Ishikawa (cell line): Measurements from ENCODE around the gene HMGCS2.
A peak's percentile ranks its signal among the peaks of the same experiment; 100 is the strongest.

Experiments used
- CEBPB ChIP-seq: IDR thresholded peaks from 2 replicates; pipeline ENCODE4 v1.6.1; 2012
- CREB1 ChIP-seq: IDR thresholded peaks from 2 replicates; pipeline ENCODE4 v1.6.1; 2012; ENCODE audit warnings: low read depth
- EGR1 ChIP-seq: IDR thresholded peaks from 2 replicates; pipeline ENCODE4 v1.6.1; 2012
- EP300 ChIP-seq: IDR thresholded peaks from 2 replicates; pipeline ENCODE4 v1.6.1; 2012; ENCODE audit warnings: borderline replicate concordance
- FOXM1 ChIP-seq: IDR thresholded peaks from 2 replicates; pipeline ENCODE4 v1.6.1; 2012; ENCODE audit warnings: low read depth, borderline replicate concordance
- NFIC ChIP-seq: IDR thresholded peaks from 2 replicates; pipeline ENCODE4 v1.6.1; 2012
- RAD21 ChIP-seq: IDR thresholded peaks from 2 replicates; pipeline ENCODE4 v1.6.1; 2012; ENCODE audit warnings: low read depth
- TAF1 ChIP-seq: IDR thresholded peaks from 2 replicates; pipeline ENCODE4 v1.6.1; 2012; ENCODE audit warnings: low read depth, mild to moderate bottlenecking
- TCF12 ChIP-seq: IDR thresholded peaks from 2 replicates; pipeline ENCODE4 v1.6.1; 2012; ENCODE audit warnings: low read depth
- TEAD4 ChIP-seq: IDR thresholded peaks from 2 replicates; pipeline ENCODE4 v1.6.1; 2012
- YY1 ChIP-seq: IDR thresholded peaks from 2 replicates; pipeline ENCODE4 v1.6.1; 2012; ENCODE audit warnings: low read depth
- ZBTB7A ChIP-seq: IDR thresholded peaks from 2 replicates; pipeline ENCODE4 v1.6.1; 2012; ENCODE audit warnings: low read depth
- TF ChIP-seq, protein P1 (sequence below): IDR thresholded peaks from 2 replicates; pipeline ENCODE4 v1.6.1; 2012
- TF ChIP-seq, protein P2 (sequence below): IDR thresholded peaks from 2 replicates; pipeline ENCODE4 v1.6.1; 2012; ENCODE audit warnings: low read depth, mild to moderate bottlenecking
- TF ChIP-seq, protein P3 (sequence below): IDR thresholded peaks from 2 replicates; pipeline ENCODE4 v1.6.1; 2012

HMGCS2 gene

DNA sequence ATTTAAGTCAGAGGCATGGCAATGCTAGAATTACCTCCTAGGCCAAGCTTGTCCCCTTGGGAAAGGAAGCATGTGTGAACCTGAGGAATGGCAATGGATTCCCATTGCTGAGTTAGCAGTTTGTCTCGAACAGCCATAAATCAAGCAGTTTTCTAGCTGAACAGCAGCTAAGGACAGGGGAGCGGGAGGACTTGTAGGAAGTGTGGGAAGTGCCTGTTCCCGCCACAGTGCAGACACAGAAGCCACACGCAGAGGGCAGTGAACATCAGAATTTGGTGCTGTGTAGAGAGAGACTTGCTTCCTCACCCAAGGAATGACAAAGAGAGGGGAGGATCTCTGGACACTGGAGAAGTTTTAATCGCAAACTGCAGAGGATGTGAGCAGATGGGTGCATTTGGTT lies 53.2 kb downstream of the HMGCS2 start:
- TF ChIP-seq EGR1 (no peak), CEBPB (no peak), TCF12 (no peak), RAD21 (no peak), YY1 (no peak), FOXM1 (no peak), NFIC (no peak), TAF1 (no peak), CREB1 (no peak), ZBTB7A (no peak), TEAD4 (no peak), EP300 (no peak)
- TF ChIP-seq, protein P1, sequence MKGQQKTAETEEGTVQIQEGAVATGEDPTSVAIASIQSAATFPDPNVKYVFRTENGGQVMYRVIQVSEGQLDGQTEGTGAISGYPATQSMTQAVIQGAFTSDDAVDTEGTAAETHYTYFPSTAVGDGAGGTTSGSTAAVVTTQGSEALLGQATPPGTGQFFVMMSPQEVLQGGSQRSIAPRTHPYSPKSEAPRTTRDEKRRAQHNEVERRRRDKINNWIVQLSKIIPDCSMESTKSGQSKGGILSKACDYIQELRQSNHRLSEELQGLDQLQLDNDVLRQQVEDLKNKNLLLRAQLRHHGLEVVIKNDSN = no peak
- TF ChIP-seq, protein P2, sequence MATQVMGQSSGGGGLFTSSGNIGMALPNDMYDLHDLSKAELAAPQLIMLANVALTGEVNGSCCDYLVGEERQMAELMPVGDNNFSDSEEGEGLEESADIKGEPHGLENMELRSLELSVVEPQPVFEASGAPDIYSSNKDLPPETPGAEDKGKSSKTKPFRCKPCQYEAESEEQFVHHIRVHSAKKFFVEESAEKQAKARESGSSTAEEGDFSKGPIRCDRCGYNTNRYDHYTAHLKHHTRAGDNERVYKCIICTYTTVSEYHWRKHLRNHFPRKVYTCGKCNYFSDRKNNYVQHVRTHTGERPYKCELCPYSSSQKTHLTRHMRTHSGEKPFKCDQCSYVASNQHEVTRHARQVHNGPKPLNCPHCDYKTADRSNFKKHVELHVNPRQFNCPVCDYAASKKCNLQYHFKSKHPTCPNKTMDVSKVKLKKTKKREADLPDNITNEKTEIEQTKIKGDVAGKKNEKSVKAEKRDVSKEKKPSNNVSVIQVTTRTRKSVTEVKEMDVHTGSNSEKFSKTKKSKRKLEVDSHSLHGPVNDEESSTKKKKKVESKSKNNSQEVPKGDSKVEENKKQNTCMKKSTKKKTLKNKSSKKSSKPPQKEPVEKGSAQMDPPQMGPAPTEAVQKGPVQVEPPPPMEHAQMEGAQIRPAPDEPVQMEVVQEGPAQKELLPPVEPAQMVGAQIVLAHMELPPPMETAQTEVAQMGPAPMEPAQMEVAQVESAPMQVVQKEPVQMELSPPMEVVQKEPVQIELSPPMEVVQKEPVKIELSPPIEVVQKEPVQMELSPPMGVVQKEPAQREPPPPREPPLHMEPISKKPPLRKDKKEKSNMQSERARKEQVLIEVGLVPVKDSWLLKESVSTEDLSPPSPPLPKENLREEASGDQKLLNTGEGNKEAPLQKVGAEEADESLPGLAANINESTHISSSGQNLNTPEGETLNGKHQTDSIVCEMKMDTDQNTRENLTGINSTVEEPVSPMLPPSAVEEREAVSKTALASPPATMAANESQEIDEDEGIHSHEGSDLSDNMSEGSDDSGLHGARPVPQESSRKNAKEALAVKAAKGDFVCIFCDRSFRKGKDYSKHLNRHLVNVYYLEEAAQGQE = no peak
- TF ChIP-seq, protein P3, sequence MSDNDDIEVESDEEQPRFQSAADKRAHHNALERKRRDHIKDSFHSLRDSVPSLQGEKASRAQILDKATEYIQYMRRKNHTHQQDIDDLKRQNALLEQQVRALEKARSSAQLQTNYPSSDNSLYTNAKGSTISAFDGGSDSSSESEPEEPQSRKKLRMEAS = no peak

DNA sequence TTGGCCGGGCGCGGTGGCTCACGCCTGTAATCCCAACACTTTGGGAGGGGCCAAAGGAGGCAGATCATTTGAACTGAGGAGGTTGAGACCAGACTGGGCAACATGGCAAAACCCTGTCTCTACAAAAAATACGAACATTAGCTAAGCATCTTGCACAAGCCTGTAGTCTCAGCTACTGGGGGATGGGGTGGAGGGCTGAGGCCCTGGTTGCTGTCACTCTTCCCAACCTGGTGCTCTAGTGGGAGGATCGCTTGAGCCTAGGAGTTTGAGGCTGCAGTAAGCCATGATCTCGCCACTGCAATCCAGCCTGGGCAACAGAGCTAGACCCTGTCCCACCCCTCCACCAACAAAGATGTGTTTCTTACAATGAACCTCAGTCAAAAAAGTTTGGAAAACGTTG lies 54.1 kb downstream of the HMGCS2 start:
- TF ChIP-seq TCF12 (no peak), CEBPB (no peak), ZBTB7A (no peak), FOXM1 (no peak), EGR1 (no peak), NFIC (no peak)
- TF ChIP-seq, protein P1 = no peak
- TF ChIP-seq, protein P2 = no peak
- TF ChIP-seq, protein P3 = no peak

DNA sequence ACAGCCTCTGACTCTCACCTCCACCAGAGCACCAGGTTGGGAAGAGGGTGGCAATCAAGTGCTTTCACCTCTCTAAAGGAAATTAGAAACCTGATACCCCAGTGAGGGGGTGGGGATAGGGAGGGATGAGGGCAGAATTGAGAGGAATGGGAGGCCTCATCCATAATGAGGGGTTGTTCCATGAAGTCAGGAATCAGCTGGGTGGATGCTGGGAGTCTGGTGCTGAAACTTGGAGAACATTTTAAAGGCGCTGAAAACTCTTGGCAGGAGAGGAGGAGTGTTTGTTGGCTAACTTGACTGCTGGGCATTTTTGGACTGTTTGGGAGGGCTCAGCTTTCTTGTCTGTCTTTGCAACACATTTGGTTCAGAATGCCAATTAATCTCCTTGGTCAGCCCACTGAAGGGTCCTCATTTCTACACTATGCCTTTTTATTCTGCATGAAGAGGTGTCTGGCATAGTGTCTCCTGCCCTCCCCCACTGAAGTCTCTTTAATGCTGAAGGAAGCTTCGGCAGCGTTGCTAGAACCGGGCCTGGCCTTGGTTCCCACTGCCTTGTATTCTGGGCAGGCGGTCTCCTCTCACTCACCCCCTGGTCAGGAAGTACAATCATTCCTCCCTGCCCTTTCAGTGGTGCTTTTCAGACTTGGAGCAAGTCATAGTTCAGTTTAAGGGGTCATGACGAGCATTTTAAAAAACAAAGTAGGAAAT lies 54.8 kb downstream of the HMGCS2 start:
- TF ChIP-seq, protein P3 = 0 out of 2 replicates have a peak, but pooled peaks have one; percentile 12
- TF ChIP-seq CREB1 (no peak), TCF12 (no peak), TAF1 (0 out of 2 replicates have a peak, but pooled peaks have one; percentile 21)

DNA sequence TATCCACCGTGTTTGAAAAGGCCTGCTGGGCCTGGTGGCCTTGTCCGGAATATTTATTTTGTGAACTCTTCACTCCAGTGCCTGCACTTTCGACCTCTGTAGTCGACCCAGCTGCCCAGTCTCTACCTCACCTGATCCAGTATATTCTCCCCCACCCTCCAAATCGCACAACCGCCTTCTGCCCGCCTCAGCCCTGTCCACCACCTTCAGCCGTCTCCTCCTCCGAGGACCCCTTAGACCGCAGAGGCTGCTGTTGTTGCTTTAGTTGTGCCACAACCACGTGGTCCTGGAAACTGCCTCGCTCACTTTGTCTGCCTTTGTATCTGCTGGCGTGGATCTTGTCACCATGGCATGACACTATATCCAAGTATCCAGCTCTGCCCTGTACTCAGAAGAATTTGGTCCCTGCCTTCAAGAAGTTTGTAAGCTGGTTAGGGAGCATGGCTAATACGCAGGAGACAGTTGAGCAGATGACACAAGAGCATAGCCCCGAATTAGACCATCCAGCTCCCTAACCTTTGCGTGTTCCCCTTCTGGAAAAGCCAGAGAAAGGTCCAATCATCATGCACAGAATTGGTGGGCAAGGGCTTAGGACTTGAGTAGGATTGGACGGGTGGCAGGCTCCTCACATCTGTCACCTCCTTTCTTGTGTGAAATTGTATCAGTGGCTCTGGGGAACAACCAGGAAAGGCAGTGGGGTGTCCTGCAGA lies 55.5 kb downstream of the HMGCS2 start:
- TF ChIP-seq, protein P3 = peak; percentile 43
- no peak for TF ChIP-seq ZBTB7A
- TF ChIP-seq CREB1 = no peak
- TF ChIP-seq TEAD4 = no peak
- no peak for TF ChIP-seq NFIC
- TF ChIP-seq, protein P1 = no peak
- no peak for TF ChIP-seq RAD21

DNA sequence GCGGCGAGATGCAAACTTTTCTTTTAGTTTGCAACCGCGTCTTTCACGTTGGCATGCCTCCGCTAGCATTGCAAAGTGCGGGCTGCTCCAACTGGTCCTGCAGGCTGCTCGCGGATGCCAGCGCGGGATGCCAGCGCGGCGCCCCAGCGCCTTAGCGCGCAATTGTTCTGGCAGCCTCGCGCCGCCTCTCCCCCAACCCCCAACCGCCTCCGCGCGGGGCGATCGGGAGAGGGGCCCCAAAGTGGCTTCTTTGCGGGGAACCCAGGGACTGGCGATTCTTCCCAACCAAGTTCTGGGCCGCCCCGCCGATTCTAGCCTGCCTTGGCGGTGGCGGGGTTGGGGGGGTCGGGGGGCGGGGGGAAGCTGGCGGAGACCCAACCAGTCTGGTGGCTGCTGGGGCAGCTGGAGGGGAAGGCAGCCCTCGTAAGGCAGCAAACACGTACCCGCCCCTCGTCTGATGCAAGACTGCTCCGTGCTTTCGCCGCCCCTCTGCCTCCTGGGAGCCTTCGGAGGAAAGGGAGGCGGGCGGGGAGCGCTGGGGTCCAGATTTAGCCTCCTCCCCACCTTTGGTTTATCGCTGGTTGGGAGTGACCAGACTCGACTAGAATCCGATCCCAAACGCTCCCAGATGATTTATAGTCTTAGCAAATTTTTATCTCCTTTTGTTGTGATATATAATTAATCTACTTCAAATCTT lies 56.2 kb downstream of the HMGCS2 start:
- TF ChIP-seq TCF12 = no peak; the same call in 1 of the 2 replicates
- no peak; the same call in 1 of the 2 replicates for TF ChIP-seq EP300
- no peak; the same call in 1 of the 2 replicates for TF ChIP-seq TEAD4
- no peak for TF ChIP-seq CREB1
- TF ChIP-seq CEBPB = peak; percentile 80
- TF ChIP-seq NFIC = no peak
- TF ChIP-seq, protein P3 = no peak; the same call in 1 of the 2 replicates
- TF ChIP-seq ZBTB7A = peak; percentile 64; the same call in 1 of the 2 replicates
- no peak; the same call in 1 of the 2 replicates for TF ChIP-seq TAF1
- no peak for TF ChIP-seq EGR1
- no peak for TF ChIP-seq FOXM1
